K562 (cell line): ENCODE results near the gene IGF2BP3. TPM values are rescaled to one million over a fixed set of nuclear protein-coding genes. Genes with fewer than 3 reads are reported as not detected.

Experiments
- AFF4 ChIP-seq: sonication (generic); formaldehyde crosslinking; IDR thresholded peaks from 2 replicates; pipeline ENCODE4 v1.8.0; 2023; ENCODE audit warnings: mild to moderate bottlenecking, missing genetic modification reagents
- MGA ChIP-seq: fragments of 450-650 bp; IDR thresholded peaks from 2 replicates; pipeline ENCODE4 v1.6.1; 2016; ENCODE audit warnings: mild to moderate bottlenecking, moderate library complexity
- PRDM10 ChIP-seq: fragments of 450-650 bp; IDR thresholded peaks from 2 replicates; pipeline ENCODE4 v1.6.1; 2018; ENCODE audit not compliant: partially characterized antibody
- SMARCB1 ChIP-seq: IDR thresholded peaks from 2 replicates; pipeline ENCODE4 v1.6.1; 2011; ENCODE audit warnings: improper control_type of control experiment, low read depth; ENCODE audit not compliant: insufficient read length
- TCF15 ChIP-seq: fragments of 250-450 bp; sonication (Bioruptor Pico); IDR thresholded peaks from 2 replicates; pipeline ENCODE4 v1.8.0; 2022; ENCODE audit warnings: moderate library complexity, mild to moderate bottlenecking, inconsistent platforms
- ZC3H4 ChIP-seq: sonication (generic); formaldehyde crosslinking; IDR thresholded peaks from 2 replicates; pipeline ENCODE4 v1.9.0; 2021; ENCODE audit warnings: missing genetic modification reagents, borderline replicate concordance
- polyA plus RNA-seq, 8 experiments: library from polyadenylated mRNA; depleted of rRNA in 4 of 8; stranded (reverse) in 5 of 8; unstranded in 3 of 8; fragments of >200 nt; fragmentation: Nextera tagmentation in 2 of 8; fragmentation: Illumina TruSeq in 1 of 8; extraction: Ambion mirVana in 2 of 8; extraction: Trizol in 1 of 8; gene quantifications; 2 replicates each; pipeline versions ENCODE4 v1.2.1 to v1.2.3, GENCODE V29; 2011 to 2014; ENCODE audit warnings: inconsistent platforms in 1 of 8, missing spikeins in 1 of 8
- total RNA-seq, 7 experiments: library from RNA; depleted of rRNA in 6 of 7; stranded (reverse); fragments of >200 nt in 6 of 7; fragmentation: Illumina TruSeq in 2 of 7; extraction: Trizol in 2 of 7; gene quantifications; 2 replicates each; pipeline versions ENCODE4 v1.2.1 to v1.2.3, GENCODE V29; 2011 to 2021; ENCODE audit warnings: low replicate concordance in 1 of 7

Gene IGF2BP3
- total and polyA plus RNA-seq, 9 of the 15 experiments (the other 6 are each of a cell fraction or from before 2014, with no cell fraction given) = 8.4 to 88.1 (median 61.2) TPM

- TF ChIP-seq PRDM10 (no peak), SMARCB1 (no peak), ZC3H4 (CRISPR knock-in tag) (no peak), AFF4 (CRISPR knock-in tag) (no peak), MGA (no peak), TCF15 (CRISPR knock-in tag) (no peak)
These were observed 39.4 kb downstream of the IGF2BP3 start (continued) for GRCh38 chr7:23430893-23431259.
